Esophagus mucosa (tissue), 1 donor: ENCODE data around the gene TMEM178B. TPM values are rescaled to one million over a fixed set of nuclear protein-coding genes. Genes with fewer than 3 reads are reported as not detected.
"Not testable (repeated sequence)": the region's sequence is repeated elsewhere in the genome, so short reads cannot be mapped to it uniquely, and the experiment has no call there.

ENCODE experiments used
- ATAC-seq: fragments of 200-7000 bp; cut with Tn5 transposase; one replicate; pipeline ENCODE4 v1.9.1; 2020
- total RNA-seq: library from RNA; stranded (reverse); gene quantifications from one replicate; pipeline ENCODE4 v1.2.4, GENCODE V29; 2023
- donor health status: DM: yes; HTN: yes; CAD: no.

Gene TMEM178B
- total RNA-seq, 1 donor from 2014 or later: 4.0 TPM

DNA sequence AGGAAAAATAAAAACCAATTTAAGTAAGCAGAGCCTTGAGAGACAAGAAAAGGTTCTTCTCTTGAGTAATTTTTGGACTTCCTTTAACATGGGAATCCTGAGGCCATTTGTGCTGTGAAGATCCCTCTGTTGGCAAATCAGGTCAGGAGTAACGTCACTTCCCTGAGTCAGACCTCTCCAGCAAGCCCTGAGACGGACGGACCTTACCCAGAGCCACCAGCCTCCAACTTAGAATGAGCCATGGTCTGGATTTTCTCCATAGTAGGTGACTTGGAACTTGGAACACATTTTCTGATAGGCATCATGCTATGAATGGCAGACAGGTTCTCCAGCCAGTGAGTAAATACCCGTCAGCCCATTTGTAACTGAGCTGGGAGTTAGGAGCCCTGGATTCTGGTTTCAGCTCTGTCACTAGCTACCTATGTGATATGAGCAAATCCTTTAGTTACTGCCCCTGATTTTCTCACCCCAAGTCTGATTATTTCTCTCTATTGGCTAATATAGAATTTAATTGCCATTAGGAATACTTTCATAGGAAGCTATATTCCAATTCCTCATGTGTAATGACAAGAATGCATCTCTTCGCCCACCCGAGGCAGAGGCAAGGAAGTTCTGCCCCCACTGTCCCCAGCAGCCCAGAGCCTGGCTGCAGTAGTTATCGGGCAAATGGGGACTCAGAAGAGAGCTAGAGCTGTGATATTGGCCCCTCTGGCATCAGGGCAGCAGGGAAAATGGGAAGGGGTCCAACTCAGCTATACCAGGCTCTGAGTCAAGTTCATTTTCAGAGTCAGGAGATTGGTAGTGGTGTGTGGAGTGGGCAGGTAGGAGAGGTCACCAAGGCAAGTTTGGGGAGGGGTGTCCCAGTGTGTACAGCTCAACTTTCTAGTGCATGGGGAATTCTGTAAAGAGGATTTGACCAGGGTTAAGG lies 323.6 kb downstream of the TMEM178B start:
- ATAC-seq: no peak

DNA sequence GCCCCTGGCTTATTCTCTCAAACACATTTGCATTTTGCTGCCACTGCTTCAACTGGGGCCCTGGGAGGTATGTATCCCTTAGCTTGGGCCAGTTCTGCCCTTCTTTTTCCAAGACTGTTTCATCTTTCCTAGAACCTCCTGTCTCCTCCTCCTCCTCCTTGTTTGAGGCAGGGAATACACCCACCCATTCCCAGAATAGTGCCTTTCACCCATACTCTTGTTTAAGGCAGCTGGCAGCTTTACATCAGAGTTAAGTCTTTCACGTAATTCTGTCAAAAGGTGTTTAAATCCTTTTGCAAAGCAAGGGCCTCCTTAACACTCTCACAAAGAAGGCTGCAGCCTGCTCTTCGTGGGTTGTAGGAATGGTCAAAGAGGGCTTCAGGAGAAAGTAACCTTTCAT lies 326.5 kb downstream of the TMEM178B start:
- ATAC-seq: no peak

GRCh38 chr7:141402277-141402996 lies 328.6 kb downstream of the TMEM178B start:
- no peak for ATAC-seq

DNA sequence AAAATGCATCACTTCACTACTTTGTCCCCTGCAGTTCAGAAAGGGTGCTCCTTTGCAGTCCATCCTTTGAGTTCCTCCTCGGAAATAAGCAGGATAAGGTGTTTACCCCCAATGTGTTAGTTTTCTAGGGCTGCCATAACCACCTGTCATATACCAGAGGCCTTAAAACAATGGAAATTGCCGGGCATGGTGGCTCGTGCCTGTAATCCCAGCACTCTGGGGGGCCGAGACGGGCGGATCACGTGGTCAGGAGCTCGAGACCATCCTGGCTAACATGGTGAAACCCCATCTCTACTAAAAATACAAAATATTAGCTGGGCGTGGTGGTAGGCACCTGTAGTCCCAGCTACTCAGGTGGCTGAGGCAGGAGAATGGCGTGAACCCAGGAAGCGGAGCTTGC lies 330.0 kb downstream of the TMEM178B start:
- not testable (repeated sequence) for ATAC-seq

- ATAC-seq: no peak
Measured at GRCh38 chr7:141406347-141406746, 332.5 kb downstream of the TMEM178B start.

DNA sequence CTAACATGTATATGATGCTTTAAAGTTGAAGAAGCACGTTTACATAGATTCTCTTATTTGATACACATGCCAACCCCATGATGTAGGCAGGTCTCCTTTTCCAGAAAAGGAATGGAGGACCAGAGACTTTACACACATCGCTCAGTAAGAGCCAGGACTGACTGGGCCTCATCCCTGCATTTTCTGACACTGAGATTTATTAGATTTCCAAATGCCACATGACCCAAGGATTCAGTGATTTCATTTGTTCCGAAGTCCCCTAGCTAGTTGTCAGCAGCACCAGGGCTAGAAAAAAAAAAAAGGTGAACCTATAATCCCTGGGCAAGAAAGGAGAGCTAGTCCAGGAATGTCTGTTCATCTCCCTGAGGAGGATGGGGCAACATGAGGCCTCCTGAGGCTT lies 334.0 kb downstream of the TMEM178B start:
- no peak for ATAC-seq

DNA sequence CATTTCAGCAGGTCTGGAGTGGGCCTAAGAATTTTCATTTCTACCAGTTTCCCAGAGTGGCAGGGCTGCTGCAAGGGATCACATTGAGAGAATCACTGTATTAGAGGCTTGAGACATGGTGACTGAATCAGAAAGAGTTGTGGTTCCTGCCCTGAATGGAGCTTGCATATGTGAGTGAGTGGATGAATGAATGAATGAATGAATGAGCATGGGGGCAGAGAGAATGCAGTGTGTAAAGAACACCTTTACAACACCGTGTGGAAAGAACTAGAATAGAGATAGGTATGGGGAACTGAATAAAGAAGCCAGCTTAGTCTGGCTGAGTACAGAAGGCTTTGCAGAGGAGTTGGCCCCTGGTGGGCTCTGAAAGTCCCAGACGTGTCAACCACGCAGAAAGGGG lies 334.6 kb downstream of the TMEM178B start:
- ATAC-seq: no peak

DNA sequence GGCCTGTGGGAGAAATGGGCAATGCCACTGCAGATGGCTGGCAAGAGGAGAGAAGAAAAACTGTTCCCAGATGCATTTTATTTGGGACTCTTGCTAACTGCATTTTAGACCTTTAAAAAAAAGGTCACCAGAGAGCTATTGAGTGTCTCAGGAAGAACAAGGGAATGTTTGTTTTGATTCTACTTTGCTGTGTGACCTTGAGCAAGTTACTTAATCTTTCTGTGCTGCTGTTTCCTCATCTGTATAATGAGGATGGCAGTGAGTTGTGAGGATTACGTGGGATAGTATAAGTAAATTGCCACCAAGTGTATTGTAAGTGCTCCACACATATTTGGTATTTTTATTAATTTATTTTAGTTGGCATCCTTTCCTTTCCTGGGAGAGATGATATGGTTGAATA lies 335.4 kb downstream of the TMEM178B start:
- ATAC-seq: no peak

- no peak for ATAC-seq
Measured at GRCh38 chr7:141409801-141410329, 336.0 kb downstream of the TMEM178B start.

- ATAC-seq: no peak
Measured at GRCh38 chr7:141410353-141411000, 336.6 kb downstream of the TMEM178B start.

DNA sequence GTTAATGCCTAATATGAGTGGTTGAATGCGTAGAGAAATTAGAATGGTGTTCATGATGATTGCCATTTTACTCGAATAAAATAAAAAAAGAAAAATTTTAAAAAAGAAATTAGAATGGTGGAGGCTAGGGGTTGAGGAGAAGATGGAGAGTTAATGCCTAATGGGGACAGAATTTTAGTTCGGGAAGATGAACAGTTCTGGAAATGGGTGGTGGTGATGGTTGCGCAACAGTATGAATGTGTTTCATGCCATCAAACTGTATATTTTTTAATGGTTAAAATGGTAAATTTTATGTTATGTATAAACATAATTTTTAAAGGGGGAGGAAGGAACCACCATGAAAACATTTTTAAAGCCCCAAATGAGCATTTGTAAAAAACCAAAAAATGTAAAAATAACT lies 337.3 kb downstream of the TMEM178B start:
- no peak for ATAC-seq

DNA sequence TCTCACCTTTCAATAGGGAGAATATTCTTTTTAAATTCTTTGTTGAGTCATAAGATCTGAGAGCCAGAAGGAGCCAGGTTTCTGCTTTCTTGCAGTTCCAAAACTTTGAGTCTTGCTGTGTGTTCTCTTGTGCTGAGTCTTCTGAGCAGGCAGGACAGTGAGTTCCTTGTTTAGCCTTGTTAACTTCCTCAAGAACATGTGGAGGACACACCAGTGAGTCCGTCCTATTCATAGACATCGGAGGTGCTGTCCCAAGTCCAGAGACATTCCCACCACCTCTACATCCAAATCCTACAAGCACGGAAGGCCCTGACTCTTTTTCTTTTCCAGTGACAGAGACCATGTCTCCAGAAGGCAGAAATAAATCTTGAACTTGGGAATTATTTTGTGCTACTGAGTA lies 342.1 kb downstream of the TMEM178B start:
- no peak for ATAC-seq

DNA sequence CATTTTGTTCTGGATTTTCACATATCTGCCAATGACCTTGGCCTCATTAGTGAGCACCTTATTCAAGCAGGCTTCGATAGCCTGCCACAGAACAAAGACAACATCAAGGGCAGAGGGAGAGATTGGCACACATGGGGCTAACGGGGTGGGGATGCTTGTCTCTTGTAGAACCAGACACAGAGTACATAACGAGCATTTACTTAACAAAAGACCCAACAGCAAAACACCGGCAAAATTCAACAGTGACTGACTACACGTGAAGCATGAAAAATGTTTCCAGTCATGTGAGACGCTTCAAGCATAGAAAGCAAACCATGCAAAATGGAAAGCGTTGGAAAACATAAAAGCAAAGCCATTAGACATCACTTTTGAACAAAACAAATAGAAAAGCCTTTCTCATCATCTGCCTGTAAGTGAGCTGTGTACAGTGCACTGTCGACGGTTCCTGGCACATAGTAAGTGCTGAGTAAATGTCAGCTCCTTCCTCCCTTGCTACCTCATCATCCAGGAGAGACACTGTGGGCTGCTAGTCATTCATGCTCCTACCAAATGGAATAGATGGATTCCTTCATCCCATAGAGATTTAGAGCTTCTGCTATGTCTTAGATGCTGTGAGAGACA lies 342.9 kb downstream of the TMEM178B start:
- no peak for ATAC-seq

DNA sequence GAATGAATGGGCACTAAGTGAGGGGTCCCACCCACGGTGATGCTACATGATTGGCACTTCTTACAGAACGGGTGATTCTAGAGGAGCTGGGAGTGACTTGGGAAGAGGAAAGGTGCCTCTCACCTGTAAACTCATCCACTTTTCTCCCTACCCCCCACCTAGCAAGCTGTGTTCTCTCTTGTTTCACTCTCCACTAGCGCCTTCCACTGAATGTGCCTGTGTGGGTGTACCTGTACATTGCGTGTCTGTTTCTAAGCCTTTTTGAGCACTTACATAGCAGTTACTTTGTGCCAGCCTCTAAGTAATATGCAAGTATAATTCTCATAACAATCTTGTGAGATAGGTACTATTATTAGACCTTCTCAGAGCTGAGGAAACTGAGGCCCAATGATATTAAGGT lies 343.6 kb downstream of the TMEM178B start:
- ATAC-seq: no peak

DNA sequence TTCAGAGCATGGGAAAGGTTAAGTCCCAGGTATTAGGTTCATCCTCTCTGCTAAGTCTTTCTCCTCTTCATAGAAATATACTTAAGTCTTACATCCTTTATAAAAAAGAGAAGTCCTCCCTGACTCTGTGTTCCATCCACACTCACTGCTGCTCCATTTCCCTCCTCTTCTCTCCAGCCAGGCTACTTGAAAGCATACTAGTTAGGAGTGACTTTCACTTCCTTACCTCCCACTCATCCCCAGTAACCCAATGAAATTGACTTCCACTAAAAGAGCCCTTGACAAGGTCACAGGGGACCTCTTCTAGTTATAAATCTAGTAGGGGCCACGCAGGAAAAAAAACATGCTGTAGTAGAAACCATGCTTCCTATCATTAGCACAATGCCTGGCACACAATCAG lies 344.2 kb downstream of the TMEM178B start:
- no peak for ATAC-seq

DNA sequence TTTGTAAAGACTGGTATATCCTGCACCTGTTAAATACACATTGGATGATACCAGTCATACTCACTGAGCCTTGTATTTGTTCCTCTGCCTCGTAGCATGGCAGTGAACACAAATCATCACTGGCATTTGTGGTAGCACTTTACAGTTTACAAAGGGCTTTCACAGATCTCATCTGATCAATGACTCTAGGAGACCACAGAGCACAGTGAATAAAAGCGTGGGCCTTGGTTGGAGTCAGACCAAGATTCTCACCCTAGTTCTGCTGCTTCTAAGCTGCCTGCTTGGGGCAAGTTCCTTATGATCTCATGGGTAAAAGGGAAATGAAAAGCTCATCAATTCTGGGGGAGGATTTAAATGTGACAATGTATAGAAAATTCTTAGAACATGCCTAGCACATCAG lies 347.4 kb downstream of the TMEM178B start:
- no peak for ATAC-seq

DNA sequence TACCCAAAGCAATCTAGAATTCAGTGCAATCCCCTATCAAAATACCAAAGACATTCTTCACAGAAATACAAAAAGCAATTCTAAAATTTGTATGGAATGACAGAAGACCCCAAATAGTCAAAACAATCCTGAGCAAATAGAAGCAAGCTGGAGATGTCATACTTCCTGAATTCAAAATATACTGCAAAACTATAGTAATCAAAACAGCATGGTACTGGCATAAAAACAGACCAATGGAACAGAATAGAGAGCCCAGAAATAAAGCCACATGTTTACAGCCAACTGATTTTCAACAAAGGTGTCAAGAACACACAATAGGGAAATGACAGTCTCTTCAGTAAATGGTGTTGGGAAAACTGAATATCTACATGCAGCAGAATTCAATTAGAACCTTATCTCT lies 353.3 kb downstream of the TMEM178B start:
- ATAC-seq: no peak

GRCh38 chr7:141430455-141431139 lies 356.7 kb downstream of the TMEM178B start:
- ATAC-seq: no peak

DNA sequence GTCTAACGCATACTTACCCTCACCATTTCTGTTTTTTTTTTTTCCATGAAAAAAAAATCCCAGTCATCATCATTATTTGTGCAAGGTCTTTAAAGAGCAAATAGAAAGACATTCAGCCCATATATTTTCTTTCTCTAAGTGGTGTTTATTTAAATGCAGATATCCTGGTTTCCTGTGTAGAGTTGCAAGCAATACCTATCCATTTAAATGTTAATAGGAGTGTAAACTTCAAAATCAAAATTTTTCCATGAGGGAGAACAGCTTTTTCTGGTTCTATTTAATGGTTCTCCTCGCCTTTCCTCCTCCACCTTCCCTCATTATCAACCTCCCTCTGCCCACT lies 357.2 kb downstream of the TMEM178B start:
- no peak for ATAC-seq

GRCh38 chr7:141431711-141432110 lies 357.8 kb downstream of the TMEM178B start:
- no peak for ATAC-seq

- no peak for ATAC-seq
Measured at GRCh38 chr7:141433698-141434097, 359.8 kb downstream of the TMEM178B start.

DNA sequence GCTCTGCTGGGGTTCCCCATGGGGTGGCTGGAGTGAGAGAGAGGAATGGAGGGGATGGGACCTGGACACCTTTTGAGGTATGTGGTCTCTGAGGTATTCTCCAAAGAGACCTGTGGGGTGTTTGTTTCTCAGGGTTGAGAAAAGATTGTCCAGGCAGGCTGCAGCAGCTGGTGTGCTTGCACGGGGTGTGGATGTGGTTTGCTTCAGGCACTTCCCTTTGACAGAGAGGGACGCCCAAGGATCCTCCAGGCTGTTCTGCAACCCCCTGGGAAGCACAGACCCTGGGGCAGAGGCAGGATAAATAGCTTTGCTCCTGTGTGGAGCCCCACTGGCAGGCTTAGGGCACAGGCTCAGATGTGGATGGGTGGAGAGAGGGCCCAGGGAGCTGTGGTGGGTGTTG lies 362.3 kb downstream of the TMEM178B start:
- ATAC-seq: no peak
